ENCODE results near the gene GAL3ST2. TPM values are rescaled to one million over a fixed set of nuclear protein-coding genes. Genes with fewer than 3 reads are reported as not detected.

The GAL3ST2 gene
- polyA plus RNA-seq, 1 donor from 2014 or later: not detected

DNA sequence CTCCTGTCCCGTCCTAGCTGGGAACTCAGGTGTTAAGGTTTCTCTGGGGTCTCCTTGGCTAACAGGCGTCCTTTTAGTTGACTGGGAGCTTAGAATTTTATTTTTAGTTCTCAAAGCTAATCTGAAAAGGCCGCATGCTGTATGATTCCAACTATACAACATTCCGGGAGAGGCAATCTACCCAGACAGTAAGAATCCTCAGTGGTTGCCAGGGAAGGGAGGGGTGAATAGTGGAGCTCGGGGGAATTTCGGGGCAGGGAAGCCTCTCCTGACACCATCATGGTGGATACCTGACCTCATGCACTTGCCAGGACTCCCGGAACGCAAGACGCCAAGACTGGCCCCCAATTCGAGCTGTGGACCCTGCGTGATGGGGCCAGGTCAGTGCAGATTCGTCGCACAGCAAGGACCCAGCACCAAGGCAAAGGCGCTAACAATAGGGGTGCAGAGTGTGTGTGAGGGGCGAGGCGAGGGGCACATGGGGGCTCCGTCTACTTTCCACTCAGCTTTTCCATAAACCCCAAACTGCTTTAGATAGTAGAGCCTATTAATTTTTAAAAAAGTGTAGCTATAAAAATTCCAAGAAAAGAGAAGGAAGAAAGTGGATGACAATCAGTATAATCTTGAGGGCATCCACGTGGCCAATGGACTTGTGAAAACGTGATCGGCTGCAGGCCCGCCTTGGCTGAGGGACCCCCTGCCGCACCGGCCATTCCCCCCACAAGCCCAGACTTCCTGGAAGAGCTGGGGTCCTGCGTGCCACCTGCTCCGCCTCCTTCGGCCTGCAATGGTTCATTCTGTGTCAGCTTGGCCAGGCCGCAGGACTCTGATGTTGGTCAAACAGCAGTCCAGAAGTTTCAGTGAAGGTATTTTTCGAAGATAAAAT, 64.8 kb downstream of the GAL3ST2 start:
- Mint-ChIP-seq H3K4me1 (peaks cover 16 to 25% (median 20%) of the 10 kb centered on the region in 3 donors), H3K36me3 (no peaks in the 10 kb centered on the region), H3K9me3 (no peaks in the 10 kb centered on the region), H3K4me3 (peak overlapping the region in 3 of 4 donors; percentile 39 to 76 (median 60)), H3K27me3 (peaks cover 3% of the 10 kb centered on the region), H3K27ac (peak overlapping the region in 1 of 3 donors; percentile 90)

DNA sequence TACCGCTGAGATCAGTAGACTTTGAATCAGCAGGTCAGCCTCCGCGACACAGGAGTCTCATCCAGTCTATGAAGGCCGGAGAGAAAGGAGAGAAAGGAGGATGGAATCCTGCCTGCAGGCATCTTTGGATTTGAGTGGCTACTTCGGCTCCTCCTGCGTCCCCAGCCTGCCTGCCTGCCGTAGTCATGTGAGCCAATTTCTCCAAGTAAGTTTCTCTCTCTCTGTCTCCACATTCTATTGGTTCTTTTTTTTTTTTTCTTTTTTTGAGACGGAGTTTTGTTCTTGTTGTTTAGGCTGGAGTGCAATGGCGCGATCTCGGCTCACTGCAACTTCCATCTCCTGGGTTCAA, 65.4 kb downstream of the GAL3ST2 start:
- Mint-ChIP-seq H3K36me3 (no peaks in the 10 kb centered on the region), H3K27ac (peak overlapping the region in 2 of 3 donors; percentile 90 to 91), H3K4me3 (peak overlapping the region in 3 of 4 donors; percentile 9 to 81 (median 76)), H3K9me3 (no peaks in the 10 kb centered on the region), H3K27me3 (peaks cover 1% of the 10 kb centered on the region), H3K4me1 (peaks cover 16 to 25% (median 20%) of the 10 kb centered on the region in 3 donors)

DNA sequence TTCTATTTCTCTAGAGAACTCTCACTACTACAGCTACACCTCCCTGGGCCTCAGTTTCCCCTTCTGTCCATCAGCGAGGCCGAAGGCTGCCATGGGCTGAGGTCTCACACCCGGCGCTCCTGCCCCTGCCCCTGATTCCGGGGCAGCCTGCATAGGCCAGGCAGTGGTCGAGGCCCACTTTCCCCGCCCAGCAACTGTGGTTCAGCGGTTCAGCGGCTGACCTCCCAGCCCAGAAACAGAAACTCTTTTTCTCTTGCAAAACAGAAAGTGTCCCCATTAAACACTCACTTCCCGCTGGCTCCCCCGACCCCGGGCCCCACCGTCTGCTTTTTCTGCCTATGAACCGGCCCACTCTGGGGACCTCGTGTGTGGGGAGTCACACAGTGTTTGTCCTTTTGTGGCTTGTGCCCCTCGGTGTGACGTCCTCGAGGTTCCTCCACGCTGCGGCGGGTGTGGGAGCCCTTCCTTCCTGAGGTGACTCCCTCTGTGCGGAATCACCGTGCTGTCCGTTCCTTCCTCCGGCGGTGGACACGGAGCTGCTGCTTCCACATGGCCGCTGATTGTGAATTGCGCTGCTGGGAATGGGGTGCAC, 66.1 kb downstream of the GAL3ST2 start:
- Mint-ChIP-seq H3K27me3 (no peaks in the 10 kb centered on the region), H3K36me3 (no peaks in the 10 kb centered on the region), H3K27ac (peak overlapping the region; percentile 90 to 95 (median 91)), H3K9me3 (no peaks in the 10 kb centered on the region), H3K4me1 (peaks cover 16 to 25% (median 20%) of the 10 kb centered on the region in 3 donors), H3K4me3 (peak overlapping the region; percentile 76 to 92 (median 81))

DNA sequence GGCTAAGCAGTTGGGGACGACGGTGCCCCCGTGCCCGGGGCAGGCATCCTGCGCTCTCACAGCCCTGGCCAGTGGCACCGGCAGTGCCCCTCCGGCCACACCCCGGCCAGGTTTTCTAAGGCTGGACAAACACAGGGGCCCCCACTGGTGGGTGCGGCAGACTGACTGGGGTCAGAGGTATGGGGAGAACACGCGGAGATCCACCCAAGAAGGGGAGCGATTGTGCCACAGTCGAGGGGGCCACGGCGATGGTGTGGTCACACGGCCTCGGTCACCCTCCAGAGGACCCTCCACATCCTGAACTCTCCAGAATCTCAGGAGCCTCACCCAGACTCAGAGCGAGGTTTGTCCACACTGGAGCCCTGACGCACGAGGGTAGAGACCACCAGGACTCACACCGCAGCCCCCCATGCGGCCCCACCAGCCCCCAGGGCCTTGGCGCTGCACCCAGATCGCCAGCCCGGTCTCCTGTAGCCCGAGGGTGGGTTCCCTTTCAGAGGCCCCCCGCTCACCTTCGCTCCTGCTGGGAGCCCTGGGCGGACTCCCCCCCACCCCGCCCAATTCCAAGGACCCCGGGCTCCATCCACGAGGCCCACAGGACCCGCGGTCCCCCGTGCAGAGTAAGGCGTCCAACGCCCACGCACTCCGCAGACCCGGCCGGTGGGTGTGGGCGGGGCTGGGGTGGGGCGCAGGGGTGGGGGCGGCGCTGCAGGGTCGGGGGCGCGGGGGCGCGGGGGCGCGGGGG, 66.9 kb downstream of the GAL3ST2 start:
- Mint-ChIP-seq H3K9me3 (no peaks in the 10 kb centered on the region), H3K4me3 (peak overlapping the region; percentile 76 to 92 (median 81)), H3K27ac (peak overlapping the region; percentile 90 to 95 (median 91)), H3K4me1 (peaks cover 16 to 25% (median 20%) of the 10 kb centered on the region in 3 donors), H3K36me3 (no peaks in the 10 kb centered on the region), H3K27me3 (no peaks in the 10 kb centered on the region)

DNA sequence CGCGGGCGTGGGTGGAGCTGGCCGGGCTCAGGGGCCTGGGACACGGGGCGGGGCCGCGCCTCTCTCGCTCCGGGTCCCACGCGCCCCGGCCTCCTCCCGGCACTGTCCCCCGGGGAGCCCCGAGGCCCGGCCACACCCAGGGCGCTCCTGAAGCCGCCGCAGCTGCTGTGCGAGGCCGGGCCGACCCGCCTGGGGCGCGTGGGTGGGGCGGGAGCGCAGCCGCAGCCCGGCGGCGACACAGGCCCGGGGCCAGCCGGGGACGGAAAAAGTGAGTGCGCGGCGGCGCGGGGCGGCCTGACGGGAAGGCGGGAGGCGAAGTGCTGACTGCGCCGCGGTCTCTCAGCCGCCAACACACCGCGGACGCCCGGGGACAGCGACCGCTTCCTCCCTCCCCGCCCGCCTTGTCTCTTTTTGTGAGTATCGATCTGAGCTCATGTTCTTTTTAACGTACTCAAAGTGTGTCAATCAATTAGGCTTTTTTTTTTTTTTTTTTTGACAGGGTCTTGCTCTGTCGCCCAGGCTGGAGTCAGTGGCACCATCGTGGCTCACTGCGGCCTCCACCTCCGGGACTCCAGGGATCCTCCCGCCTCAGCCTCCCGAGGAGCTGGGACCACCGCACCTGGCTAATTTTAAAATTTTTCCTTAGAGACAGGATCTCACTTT, 67.6 kb downstream of the GAL3ST2 start:
- H3K27ac Mint-ChIP-seq: peak overlapping the region; percentile 16 to 73 (median 65)

DNA sequence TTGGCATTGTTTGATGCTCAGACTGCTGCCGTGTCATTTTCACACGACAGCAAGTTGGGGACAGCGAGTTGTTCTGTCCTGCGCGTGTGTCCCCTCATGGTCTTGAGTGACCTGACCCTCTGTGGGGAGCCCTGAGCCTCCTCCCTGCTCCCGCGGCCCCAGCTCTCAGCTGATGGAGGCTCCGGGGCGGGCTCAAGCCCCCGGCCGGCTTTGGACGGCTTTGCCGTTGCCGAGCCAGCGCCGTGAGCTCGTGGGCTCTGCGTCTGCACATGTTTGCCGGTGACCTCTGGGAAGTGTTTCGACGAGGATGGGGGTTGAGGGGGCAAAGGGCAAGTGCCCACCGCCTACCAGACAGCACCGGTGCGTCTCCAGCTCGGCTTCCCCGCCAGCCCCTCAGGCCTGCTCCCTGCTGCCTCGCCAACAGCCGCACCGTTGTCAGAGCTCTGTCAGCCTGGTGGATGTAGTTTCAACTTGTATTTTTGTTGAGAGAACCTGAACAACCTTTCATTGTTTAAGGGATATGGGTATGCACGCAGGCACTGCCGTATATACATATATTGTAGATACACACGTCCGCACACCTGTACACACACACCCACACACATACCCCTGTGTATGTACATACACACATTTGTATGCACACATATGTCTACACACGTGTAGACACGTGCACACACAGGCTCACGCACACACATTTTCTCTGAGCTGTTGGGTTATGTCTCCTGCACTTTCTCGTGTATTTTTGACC, 68.4 kb downstream of the GAL3ST2 start:
- no peaks in the 10 kb centered on the region for H3K9me3 Mint-ChIP-seq
- no peaks in the 10 kb centered on the region for H3K36me3 Mint-ChIP-seq
- peak overlapping the region; percentile 68 to 85 (median 76) for H3K4me3 Mint-ChIP-seq
- peak overlapping the region; percentile 59 to 76 (median 73) for H3K27ac Mint-ChIP-seq
- peaks cover 14 to 22% (median 20%) of the 10 kb centered on the region in 3 donors for H3K4me1 Mint-ChIP-seq
- no peaks in the 10 kb centered on the region for H3K27me3 Mint-ChIP-seq

More for the DNA sequence above, 67.6 kb downstream of the GAL3ST2 start:
- peak overlapping the region; percentile 72 to 86 (median 82) for H3K4me3 Mint-ChIP-seq
- peaks cover 14 to 22% (median 20%) of the 10 kb centered on the region in 3 donors for H3K4me1 Mint-ChIP-seq
- H3K36me3 Mint-ChIP-seq: no peaks in the 10 kb centered on the region
- H3K27me3 Mint-ChIP-seq: no peaks in the 10 kb centered on the region
- H3K9me3 Mint-ChIP-seq: no peaks in the 10 kb centered on the region

DNA sequence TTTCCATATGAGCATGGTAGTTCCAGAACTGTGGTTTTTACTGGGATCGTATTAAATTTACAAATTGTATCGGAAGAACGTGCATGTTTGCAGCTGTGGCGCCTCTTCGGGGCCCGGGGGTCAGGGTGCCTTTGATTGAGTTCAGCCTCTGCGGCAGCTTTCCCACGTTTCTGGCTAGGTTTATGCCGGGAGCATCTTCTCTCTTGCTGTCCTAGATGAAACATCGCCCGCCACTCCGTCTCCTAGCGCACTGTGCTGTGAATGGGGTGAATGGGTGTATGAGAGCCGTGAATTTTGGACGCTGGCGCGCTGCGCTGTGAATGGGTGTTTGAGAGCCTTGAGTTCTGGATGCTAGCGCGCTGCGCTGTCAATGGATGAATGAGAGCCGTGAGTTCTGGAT, 69.8 kb downstream of the GAL3ST2 start:
- no peaks in the 10 kb centered on the region for H3K36me3 Mint-ChIP-seq
- H3K4me3 Mint-ChIP-seq: peak overlapping the region in 2 of 4 donors; percentile 16 to 68
- H3K27ac Mint-ChIP-seq: no peak overlapping the region
- H3K27me3 Mint-ChIP-seq: no peaks in the 10 kb centered on the region
- H3K4me1 Mint-ChIP-seq: peaks cover 14 to 20% (median 20%) of the 10 kb centered on the region in 3 donors
- H3K9me3 Mint-ChIP-seq: no peaks in the 10 kb centered on the region

DNA sequence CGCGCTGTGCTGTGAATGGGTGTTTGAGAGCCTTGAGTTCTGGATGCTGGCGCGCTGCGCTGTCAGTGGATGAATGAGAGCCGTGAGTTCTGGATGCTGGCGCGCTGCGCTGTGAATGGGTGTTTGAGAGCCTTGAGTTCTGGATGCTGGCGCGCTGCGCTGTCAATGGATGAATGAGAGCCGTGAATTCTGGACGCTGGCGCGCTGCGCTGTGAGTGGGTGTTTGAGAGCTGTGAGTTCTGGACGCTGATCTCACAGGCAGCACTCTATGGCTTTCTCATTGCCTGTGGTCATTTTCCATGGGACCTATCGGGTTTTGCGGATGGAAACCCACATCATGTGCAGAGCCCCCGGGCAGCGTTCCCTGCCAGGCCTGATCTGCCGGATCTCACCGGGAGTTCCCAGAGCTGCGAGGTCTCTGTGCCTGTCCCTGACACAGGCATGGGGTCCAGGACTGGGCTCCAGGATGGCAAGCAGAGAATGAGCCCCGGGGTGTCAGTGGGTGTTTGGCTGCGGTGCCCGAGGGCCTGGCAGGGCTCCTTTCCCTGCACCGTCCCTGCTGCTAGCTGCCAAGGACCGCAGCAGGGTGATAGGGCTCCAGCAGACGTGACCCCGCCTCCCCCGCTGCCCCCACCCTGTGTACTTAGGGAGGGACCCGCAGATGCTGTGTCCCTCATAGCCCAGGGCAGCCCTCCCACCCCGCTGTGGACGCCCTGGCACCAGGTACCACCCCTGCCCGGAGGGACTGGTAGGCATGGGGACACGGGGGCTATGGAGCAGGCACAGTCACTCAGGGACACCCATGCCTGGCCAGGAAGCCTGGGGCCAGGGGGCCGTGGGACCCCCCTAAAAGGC, 72.4 kb downstream of the GAL3ST2 start:
- Mint-ChIP-seq H3K27ac (no peak overlapping the region), H3K4me3 (peak overlapping the region in 1 of 4 donors; percentile 73), H3K4me1 (peaks cover 8 to 12% (median 11%) of the 10 kb centered on the region in 3 donors), H3K27me3 (peaks cover 1% of the 10 kb centered on the region), H3K36me3 (no peaks in the 10 kb centered on the region), H3K9me3 (no peaks in the 10 kb centered on the region)

DNA sequence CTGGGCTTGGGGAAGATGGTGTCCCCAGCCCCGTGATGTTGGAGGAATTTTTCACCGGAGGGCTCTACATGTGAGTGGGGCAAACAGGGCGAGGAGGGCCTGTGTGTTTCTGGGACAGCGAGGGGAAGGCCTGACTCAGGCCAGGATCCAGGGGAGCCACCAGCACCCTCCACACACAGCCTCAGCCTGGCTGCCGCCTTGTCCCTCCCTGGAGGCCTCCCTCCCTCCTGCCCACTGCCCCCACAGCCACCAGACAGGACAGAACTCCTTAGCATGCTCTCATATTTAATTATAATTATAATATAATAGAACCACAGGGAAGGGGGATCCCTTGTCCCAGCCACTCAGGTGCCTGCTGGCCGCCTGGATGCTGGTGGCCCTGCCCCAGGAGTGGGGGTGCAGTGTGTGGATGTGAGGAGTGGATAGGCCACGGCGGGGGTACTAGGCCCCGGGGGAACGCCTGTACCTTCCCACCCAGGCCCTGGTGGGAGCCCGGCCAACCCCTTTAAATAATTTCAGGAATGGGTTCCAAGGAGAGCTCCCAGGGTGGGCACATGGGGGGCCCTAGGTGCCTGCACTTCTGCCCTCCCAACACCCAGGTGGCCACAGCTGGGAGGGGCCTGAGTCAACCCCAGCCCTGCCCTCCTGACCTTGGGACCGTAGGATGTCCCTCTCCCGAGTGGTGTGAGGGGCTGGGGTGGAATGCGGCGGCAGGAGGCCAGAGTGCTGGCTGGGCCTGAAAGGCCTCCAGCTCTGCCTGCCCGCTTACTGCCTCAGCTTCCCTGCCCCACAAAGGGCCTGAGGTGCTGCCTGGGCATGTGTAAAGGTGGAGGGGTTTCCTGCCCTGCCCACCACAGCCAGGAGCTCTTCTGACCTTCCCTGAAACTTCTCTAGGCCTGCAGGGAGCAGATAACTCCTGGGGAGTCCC, 73.3 kb downstream of the GAL3ST2 start:
- no peak overlapping the region for H3K27ac Mint-ChIP-seq
- H3K36me3 Mint-ChIP-seq: no peaks in the 10 kb centered on the region
- peaks cover 6 to 11% (median 11%) of the 10 kb centered on the region in 3 donors for H3K4me1 Mint-ChIP-seq
- no peaks in the 10 kb centered on the region for H3K9me3 Mint-ChIP-seq
- peaks cover 1% of the 10 kb centered on the region for H3K27me3 Mint-ChIP-seq
- no peak overlapping the region for H3K4me3 Mint-ChIP-seq

DNA sequence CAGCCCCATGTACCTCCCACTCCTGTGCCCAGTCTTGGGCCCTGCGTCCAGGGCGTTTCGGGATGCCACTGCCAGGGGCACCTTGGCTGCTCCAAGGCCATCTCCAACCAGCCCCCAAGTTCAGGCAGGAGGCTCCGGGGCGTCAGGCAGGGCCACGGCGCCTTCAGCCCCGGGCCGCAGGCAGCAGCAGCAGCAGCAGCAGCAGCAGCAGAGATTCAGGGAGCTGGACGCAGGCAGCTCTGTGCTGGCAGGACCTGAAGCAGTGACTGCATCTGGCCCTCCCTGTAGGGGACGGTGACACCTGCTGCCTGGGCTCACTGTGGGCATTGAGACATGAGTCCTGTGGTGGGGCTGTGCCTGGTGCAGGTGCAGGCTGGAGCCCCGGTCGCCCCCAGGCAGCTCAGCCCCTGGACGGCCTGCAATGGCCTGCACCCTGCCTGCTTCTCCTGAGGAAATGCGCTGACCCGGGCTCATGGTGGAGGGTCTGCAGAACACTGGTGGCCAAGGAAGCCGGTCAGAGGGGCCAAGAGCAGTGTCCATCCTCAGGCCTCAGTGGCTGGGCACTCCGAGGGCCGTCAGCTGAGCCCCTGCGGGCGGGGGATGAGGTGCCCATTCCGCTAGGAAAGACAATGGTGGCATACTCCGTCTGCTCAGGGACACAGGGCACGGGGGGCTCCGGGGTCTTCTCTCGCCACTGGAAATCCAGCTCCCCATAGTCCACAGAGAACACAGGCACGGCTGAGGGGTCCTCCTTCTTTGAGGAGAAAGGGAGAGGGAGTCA, 74.1 kb downstream of the GAL3ST2 start:
- peaks cover 1% of the 10 kb centered on the region for H3K27me3 Mint-ChIP-seq
- no peaks in the 10 kb centered on the region for H3K36me3 Mint-ChIP-seq
- no peak overlapping the region for H3K27ac Mint-ChIP-seq
- H3K9me3 Mint-ChIP-seq: no peaks in the 10 kb centered on the region
- H3K4me1 Mint-ChIP-seq: peaks cover 2 to 5% (median 3%) of the 10 kb centered on the region in 3 donors
- H3K4me3 Mint-ChIP-seq: no peak overlapping the region

DNA sequence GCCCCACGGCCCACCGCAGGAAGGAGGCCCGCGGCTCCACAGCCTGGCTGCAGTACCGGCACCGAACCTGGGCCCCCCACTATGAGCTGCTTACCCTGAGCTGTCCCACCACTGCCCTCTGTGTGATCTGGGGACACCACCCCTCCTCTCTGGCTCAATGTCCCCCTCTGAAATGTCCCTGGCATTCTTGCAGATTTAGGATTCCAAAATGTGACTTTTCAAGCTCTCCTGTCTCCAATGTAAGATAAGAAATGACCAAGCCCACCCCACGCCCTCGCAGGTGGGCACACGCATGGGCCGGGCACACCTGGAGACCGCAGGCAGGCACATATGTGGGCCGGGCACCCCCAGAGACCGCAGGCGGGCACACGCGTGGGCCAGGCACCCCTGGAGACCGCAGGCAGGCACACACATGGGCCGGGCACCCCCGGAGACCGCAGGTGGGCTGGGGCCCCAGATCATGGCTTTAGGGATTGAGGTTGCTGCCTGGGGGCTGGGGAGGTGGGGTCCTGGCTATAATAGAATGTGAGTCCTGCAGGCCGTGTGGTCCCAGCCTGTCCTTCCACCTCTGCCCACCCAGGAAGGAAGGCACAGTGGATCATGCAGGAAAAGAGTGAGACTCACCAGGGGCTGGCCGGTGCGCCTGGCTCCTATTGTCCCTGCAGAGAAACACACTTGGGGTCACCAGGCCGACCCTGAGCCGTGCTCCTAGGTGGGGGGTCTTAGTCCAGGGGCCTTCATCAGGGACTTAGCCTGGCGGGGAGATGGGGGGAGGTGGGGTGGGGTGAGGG, 74.9 kb downstream of the GAL3ST2 start:
- Mint-ChIP-seq H3K9me3 (no peaks in the 10 kb centered on the region), H3K36me3 (no peaks in the 10 kb centered on the region), H3K4me1 (no peaks in the 10 kb centered on the region), H3K4me3 (no peak overlapping the region), H3K27ac (peak overlapping the region in 1 of 3 donors; percentile 27), H3K27me3 (peaks cover 1% of the 10 kb centered on the region)

Data from IgD-negative memory B cell (primary cell).